IPS-18c (cell line): ENCODE results near the gene PUS7.
"Not testable (repeated sequence)": the region's sequence is repeated elsewhere in the genome, so short reads cannot be mapped to it uniquely, and the experiment has no call there.

ENCODE experiments used
- H3K4me3 ChIP-seq: 2 replicates; pipeline ENCODE4 v1.7.0; 2013; ENCODE audit warnings: low read depth, mild to moderate bottlenecking, low read length, moderate library complexity; ENCODE audit not compliant: insufficient read depth
- H3K9me3 ChIP-seq: one replicate; pipeline ENCODE4 v1.6.1; 2013; ENCODE audit warnings: mild to moderate bottlenecking, low read length, moderate library complexity; ENCODE audit not compliant: control insufficient read depth, insufficient read depth

The PUS7 gene

DNA sequence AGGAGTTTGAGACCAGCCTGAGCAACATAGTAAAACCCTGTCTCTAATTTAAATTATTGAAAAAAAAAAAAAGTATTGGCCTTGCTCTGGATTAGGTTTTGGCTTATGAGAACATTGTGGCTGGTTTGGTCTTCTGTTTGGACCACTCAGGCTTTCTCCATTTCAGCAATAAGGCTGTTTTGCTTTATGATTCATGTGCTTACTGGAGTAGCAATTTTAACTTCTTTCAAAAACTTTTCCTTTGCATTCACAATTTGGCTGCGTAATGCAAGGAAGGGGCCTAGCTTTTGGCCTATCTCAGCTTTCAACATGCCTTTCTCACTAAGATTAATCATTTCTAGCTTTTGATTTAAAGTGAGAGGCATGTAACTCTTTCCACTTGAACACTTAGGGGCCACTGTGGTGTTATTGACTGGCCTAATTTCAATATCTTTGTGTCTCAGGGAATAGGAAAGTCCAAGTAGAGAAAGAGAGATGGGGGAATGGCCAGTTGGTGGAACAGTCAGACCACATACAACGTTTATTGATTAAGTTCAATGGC lies 95.4 kb downstream of the PUS7 start:
- H3K4me3 ChIP-seq = no peak overlapping the region
- no peaks in the 10 kb centered on the region for H3K9me3 ChIP-seq

DNA sequence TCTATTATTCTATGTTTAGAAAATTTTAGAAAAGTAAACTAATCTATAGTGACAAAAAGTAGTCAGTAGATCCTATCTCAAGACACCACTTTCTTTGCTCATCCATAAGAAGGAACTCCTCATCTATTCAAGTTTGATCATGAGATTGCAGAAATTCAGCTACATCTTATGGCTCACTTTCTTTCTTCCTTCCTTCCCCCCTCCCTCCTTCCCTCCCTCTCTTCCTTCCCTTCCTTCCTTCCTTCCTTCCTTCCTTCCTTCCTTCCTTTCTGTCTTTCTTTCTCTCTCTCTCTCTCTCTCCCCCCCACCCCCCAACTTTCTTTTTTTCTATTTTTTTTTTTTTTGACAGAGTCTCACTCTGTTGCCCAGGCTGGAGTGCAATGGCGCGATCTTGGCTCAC lies 98.1 kb downstream of the PUS7 start:
- no peak overlapping the region for H3K4me3 ChIP-seq
- no peaks in the 10 kb centered on the region for H3K9me3 ChIP-seq

DNA sequence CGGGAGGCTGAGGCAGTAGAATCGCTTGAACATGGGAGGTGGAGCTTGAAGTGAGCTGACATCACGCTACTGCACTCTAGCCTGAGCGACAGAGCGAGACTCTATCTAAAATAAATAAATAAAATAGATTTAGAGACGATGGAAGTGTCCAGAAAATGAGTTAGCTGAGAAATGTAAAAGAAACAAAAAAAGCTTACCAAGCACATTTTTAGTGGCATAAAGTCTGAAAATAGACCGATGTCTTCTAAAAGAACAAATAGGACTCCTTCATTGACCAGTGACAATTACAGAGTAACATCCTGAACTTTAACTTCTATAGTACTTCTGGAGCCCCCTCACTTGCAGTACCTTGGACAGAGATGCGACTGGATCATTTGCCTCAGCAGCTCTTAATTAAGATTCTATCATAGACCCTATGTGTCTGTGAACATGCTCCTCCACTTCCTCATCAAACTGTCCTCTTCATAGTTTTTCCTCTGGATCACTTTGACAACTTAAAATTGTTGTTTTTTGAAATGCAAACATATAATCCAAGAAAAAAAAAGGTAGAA lies 108.1 kb downstream of the PUS7 start:
- Histone ChIP-seq H3K9me3 (peaks cover 2% of the 10 kb centered on the region), H3K4me3 (no peak overlapping the region)

- not testable (repeated sequence) for H3K4me3 ChIP-seq, H3K9me3 ChIP-seq
Observed at GRCh38 chr7:105410774-105411173, 111.3 kb downstream of the PUS7 start.

GRCh38 chr7:105409775-105410174 lies 112.3 kb downstream of the PUS7 start:
- not testable (repeated sequence) for H3K4me3 ChIP-seq

GRCh38 chr7:105408791-105409410 lies 113.2 kb downstream of the PUS7 start:
- Histone ChIP-seq H3K9me3 (peaks cover 2% of the 10 kb centered on the region), H3K4me3 (no peak overlapping the region)

More at GRCh38 chr7:105409775-105410174, 112.3 kb downstream of the PUS7 start:
- H3K9me3 ChIP-seq = not testable (repeated sequence)
